Measurements from ENCODE around the gene SLC25A43.
"Not testable (repeated sequence)": the region's sequence is repeated elsewhere in the genome, so short reads cannot be mapped to it uniquely, and the experiment has no call there.

- TF ChIP-seq CTCF (IDR thresholded peaks at IDR 0.05); KDM1A (IDR thresholded peaks at IDR 0.05; ENCODE audit: low read depth); PHF8 (IDR thresholded peaks at IDR 0.05; ENCODE audit: borderline replicate concordance, low read depth); BHLHE40 (IDR thresholded peaks at IDR 0.05; ENCODE audit: low read depth, low read length); MAX (IDR thresholded peaks at IDR 0.05): not testable (repeated sequence)
These were observed 27.3 kb upstream of the SLC25A43 start for GRCh38 chrX:119371861-119372260.
